Smooth muscle cell (in vitro differentiated cells): ENCODE data around the gene CPA2. TPM values are rescaled to one million over a fixed set of nuclear protein-coding genes. Genes with fewer than 3 reads are reported as not detected.

Experiments used
- DNase-seq: peaks from one replicate; lab custom pipeline; 2025; ENCODE audit not compliant: unreplicated experiment; lab: John Stamatoyannopoulos, UW
- H2AFZ ChIP-seq: fragments of 200-600 bp; sonication (generic); 2 replicates; pipeline ENCODE4 v1.6.0; 2016; ENCODE audit warnings: antibody characterized with exemption, low read depth, mild to moderate bottlenecking
- H3F3A ChIP-seq: fragments of 200-600 bp; sonication (generic); 2 replicates; pipeline ENCODE4 v1.6.0; 2017; ENCODE audit warnings: antibody characterized with exemption, low read depth
- H3K27ac ChIP-seq: fragments of 200-600 bp; sonication (generic); 2 replicates; pipeline ENCODE4 v1.5.1; 2016; ENCODE audit warnings: low read depth, mild to moderate bottlenecking
- H3K27me3 ChIP-seq: fragments of 200-600 bp; sonication (generic); 2 replicates; pipeline ENCODE4 v1.6.1; 2016; ENCODE audit warnings: low read depth, mild to moderate bottlenecking
- H3K36me3 ChIP-seq: fragments of 200-600 bp; sonication (generic); 2 replicates; pipeline ENCODE4 v1.5.1; 2016; ENCODE audit warnings: low read depth
- H3K4me1 ChIP-seq: fragments of 200-600 bp; sonication (generic); 2 replicates; pipeline ENCODE4 v1.5.1; 2016; ENCODE audit warnings: low read depth
- H3K4me2 ChIP-seq: fragments of 200-600 bp; sonication (generic); 2 replicates; pipeline ENCODE4 v1.6.0; 2016; ENCODE audit warnings: mild to moderate bottlenecking
- H3K4me3 ChIP-seq: fragments of 200-600 bp; sonication (generic); 2 replicates; pipeline ENCODE4 v1.5.1; 2016; ENCODE audit warnings: mild to moderate bottlenecking
- H3K79me2 ChIP-seq: fragments of 200-600 bp; sonication (generic); 2 replicates; pipeline ENCODE4 v1.6.0; 2016; ENCODE audit warnings: low read depth, mild to moderate bottlenecking
- H3K9ac ChIP-seq: fragments of 200-600 bp; sonication (generic); 2 replicates; pipeline ENCODE4 v1.6.0; 2016; ENCODE audit warnings: low read depth
- H3K9me3 ChIP-seq: fragments of 200-600 bp; sonication (generic); replicated peaks from 2 replicates; pipeline ENCODE4 v1.5.1; 2016; ENCODE audit warnings: low read depth
- H4K20me1 ChIP-seq: fragments of 200-600 bp; sonication (generic); 2 replicates; pipeline ENCODE4 v1.6.0; 2016; ENCODE audit warnings: low read depth
- WGBS: methylation state at CpG from one replicate; pipeline ENCODE4 v1.1.7; 2016; ENCODE audit warnings: low lambda C conversion rate; 5-methylcytosine and 5-hydroxymethylcytosine counted together
- polyA plus RNA-seq: library from polyadenylated mRNA; unstranded; fragments of >200 nt; fragmentation: Nextera tagmentation; extraction: Ambion mirVana; gene quantifications from 2 replicates; pipeline ENCODE4 v1.2.1, GENCODE V29; 2016
- total RNA-seq: library from RNA; depleted of rRNA; stranded (reverse); fragments of >200 nt; gene quantifications from 2 replicates; pipeline ENCODE4 v1.2.3, GENCODE V29; 2014
- TF ChIP-seq, protein P1 (sequence below): fragments of 200-600 bp; sonication (generic); IDR thresholded peaks from 2 replicates; pipeline ENCODE4 v1.5.1; 2017; ENCODE audit warnings: borderline replicate concordance, mild to moderate bottlenecking, antibody characterized with exemption; ENCODE audit not compliant: insufficient read depth, poor library complexity, severe bottlenecking

Gene CPA2
- total and polyA plus RNA-seq, 2 experiments from 2014 or later, result 0.18 TPM; not detected in 1

- no peak overlapping the region for H3K9ac ChIP-seq
- peak overlapping the region; percentile 17 for H3K27ac ChIP-seq
- H3K9me3 ChIP-seq, result no peaks in the 10 kb centered on the region
- 72% methylated on average over 7 of the region's 7 CpGs for WGBS
- no peaks in the 10 kb centered on the region for H3K4me1 ChIP-seq
- no peak overlapping the region for H3K4me3 ChIP-seq
- H3K27me3 ChIP-seq, result no peaks in the 10 kb centered on the region
- H3K36me3 ChIP-seq, result no peaks in the 10 kb centered on the region
- H3K79me2 ChIP-seq, result no peaks in the 10 kb centered on the region
- H4K20me1 ChIP-seq, result no peaks in the 10 kb centered on the region
- H3F3A ChIP-seq, result peaks cover 10% of the 10 kb centered on the region
- no peak overlapping the region for H2AFZ ChIP-seq
- DNase-seq, result no peak
- TF ChIP-seq, protein P1, sequence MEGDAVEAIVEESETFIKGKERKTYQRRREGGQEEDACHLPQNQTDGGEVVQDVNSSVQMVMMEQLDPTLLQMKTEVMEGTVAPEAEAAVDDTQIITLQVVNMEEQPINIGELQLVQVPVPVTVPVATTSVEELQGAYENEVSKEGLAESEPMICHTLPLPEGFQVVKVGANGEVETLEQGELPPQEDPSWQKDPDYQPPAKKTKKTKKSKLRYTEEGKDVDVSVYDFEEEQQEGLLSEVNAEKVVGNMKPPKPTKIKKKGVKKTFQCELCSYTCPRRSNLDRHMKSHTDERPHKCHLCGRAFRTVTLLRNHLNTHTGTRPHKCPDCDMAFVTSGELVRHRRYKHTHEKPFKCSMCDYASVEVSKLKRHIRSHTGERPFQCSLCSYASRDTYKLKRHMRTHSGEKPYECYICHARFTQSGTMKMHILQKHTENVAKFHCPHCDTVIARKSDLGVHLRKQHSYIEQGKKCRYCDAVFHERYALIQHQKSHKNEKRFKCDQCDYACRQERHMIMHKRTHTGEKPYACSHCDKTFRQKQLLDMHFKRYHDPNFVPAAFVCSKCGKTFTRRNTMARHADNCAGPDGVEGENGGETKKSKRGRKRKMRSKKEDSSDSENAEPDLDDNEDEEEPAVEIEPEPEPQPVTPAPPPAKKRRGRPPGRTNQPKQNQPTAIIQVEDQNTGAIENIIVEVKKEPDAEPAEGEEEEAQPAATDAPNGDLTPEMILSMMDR, result no peak
- H3K4me2 ChIP-seq, result no peak overlapping the region
Measured at GRCh38 chr7:130322615-130323014, 56.0 kb downstream of the CPA2 start.

DNA sequence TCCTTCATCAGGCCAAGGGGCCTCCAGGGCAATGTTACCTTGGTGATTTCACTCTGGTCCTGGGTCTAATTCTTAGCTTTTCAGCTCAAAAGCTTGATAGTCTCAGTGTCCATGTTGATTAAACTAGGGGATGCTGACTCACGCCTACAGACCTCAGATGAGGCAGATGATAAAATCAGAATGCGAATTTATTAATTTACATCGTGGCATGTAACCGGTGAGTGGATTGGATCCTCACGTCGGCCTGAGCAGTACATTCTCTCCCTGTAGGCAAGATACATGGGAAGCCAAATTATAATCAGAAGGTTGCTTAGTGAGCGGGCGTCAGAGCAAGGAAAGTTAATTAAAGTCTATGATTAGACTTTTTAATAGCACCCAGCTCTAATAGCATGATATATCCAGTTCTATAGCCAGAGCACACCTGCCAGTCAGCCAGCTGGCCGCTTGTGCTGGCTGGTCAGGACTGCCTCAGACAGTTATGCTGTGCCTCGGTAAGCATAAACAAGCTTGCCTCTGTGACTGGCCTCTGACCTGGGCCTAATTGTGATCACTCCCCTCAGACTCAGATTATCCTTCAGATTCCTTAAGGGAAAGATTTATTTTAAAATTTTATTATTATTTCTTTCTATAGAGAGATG is 57.8 kb downstream of the CPA2 start:
- 97% methylated on average over 10 of the region's 10 CpGs for WGBS

GRCh38 chr7:130329681-130330080 is 63.0 kb downstream of the CPA2 start:
- DNase-seq, result no peak
- 54% methylated on average over 3 of the region's 3 CpGs for WGBS

More for the DNA sequence above, 57.8 kb downstream of the CPA2 start:
- Histone ChIP-seq H3K36me3 (no peaks in the 10 kb centered on the region), H3K4me1 (no peaks in the 10 kb centered on the region), H3K4me3 (no peak overlapping the region), H3K79me2 (no peaks in the 10 kb centered on the region), H3F3A (peaks cover 10% of the 10 kb centered on the region), H3K27ac (no peak overlapping the region), H3K9me3 (no peaks in the 10 kb centered on the region), H3K9ac (no peak overlapping the region), H3K4me2 (no peak overlapping the region), H2AFZ (no peak overlapping the region), H4K20me1 (no peaks in the 10 kb centered on the region), H3K27me3 (no peaks in the 10 kb centered on the region)
- DNase-seq, result no peak
- TF ChIP-seq, protein P1, result no peak

More at GRCh38 chr7:130329681-130330080, 63.0 kb downstream of the CPA2 start:
- Histone ChIP-seq H3K27me3 (no peaks in the 10 kb centered on the region), H3F3A (no peaks in the 10 kb centered on the region), H3K27ac (no peak overlapping the region), H3K4me2 (no peak overlapping the region), H2AFZ (no peak overlapping the region), H3K9me3 (no peaks in the 10 kb centered on the region), H4K20me1 (no peaks in the 10 kb centered on the region), H3K4me3 (no peak overlapping the region), H3K9ac (no peak overlapping the region), H3K36me3 (no peaks in the 10 kb centered on the region), H3K79me2 (no peaks in the 10 kb centered on the region), H3K4me1 (no peaks in the 10 kb centered on the region)
- TF ChIP-seq, protein P1, result no peak
